NCI-H69 (cell line): ENCODE data around the gene LRP1-AS.

Experiments
- DNase-seq: peaks from one replicate; lab custom pipeline; 2025; lab: John Stamatoyannopoulos, UW

Gene LRP1-AS

GRCh38 chr12:57180321-57180989 is 33.0 kb upstream of the LRP1-AS start:
- DNase-seq: no peak

GRCh38 chr12:57179331-57180086 is 32.1 kb upstream of the LRP1-AS start:
- DNase-seq: no peak

- no peak for DNase-seq
Observed at GRCh38 chr12:57178213-57178612, 30.8 kb upstream of the LRP1-AS start.

- DNase-seq: no peak
Observed at GRCh38 chr12:57177354-57177753, 29.9 kb upstream of the LRP1-AS start.

GRCh38 chr12:57176846-57177245 is 29.4 kb upstream of the LRP1-AS start:
- no peak for DNase-seq

- DNase-seq: no peak
Observed at GRCh38 chr12:57176139-57176477, 28.7 kb upstream of the LRP1-AS start.

- DNase-seq: peak; percentile 93
Observed at GRCh38 chr12:57175428-57176138, 28.2 kb upstream of the LRP1-AS start.

GRCh38 chr12:57173683-57174082 is 26.3 kb upstream of the LRP1-AS start:
- no peak for DNase-seq

GRCh38 chr12:57173089-57173488 is 25.7 kb upstream of the LRP1-AS start:
- DNase-seq: peak; percentile 36

GRCh38 chr12:57171668-57172067 is 24.2 kb upstream of the LRP1-AS start:
- no peak for DNase-seq

GRCh38 chr12:57170927-57171326 is 23.5 kb upstream of the LRP1-AS start:
- DNase-seq: no peak

GRCh38 chr12:57170408-57170807 is 23.0 kb upstream of the LRP1-AS start:
- no peak for DNase-seq

GRCh38 chr12:57169969-57170368 is 22.6 kb upstream of the LRP1-AS start:
- no peak for DNase-seq

- DNase-seq: no peak
Observed at GRCh38 chr12:57169046-57169795, 21.8 kb upstream of the LRP1-AS start.

GRCh38 chr12:57168058-57168457 is 20.6 kb upstream of the LRP1-AS start:
- no peak for DNase-seq

- no peak for DNase-seq
Observed at GRCh38 chr12:57166971-57167371, 19.6 kb upstream of the LRP1-AS start.

- DNase-seq: peak; percentile 19
Observed at GRCh38 chr12:57165741-57166140, 18.3 kb upstream of the LRP1-AS start.

GRCh38 chr12:57164966-57165625 is 17.7 kb upstream of the LRP1-AS start:
- DNase-seq: no peak

GRCh38 chr12:57164454-57164853 is 17.0 kb upstream of the LRP1-AS start:
- no peak for DNase-seq

GRCh38 chr12:57162553-57163125 is 15.2 kb upstream of the LRP1-AS start:
- DNase-seq: no peak

GRCh38 chr12:57161491-57161890 is 14.1 kb upstream of the LRP1-AS start:
- no peak for DNase-seq
